K562 (cell line): Measurements from ENCODE around the gene CHPF.

Experiments
- CTCF ChIP-seq, 3 experiments: IDR thresholded peaks in 2 of 3; conservative IDR thresholded peaks in 1 of 3; 2 replicates each; pipeline ENCODE4 v1.5.1; 2011 to 2012; ENCODE audit warnings: low read length in 3 of 3, mild to moderate bottlenecking in 3 of 3, control low read depth in 2 of 3, improper control_type of control experiment in 1 of 3, inconsistent platforms in 1 of 3, low read depth in 1 of 3, mixed read lengths in 1 of 3, moderate library complexity in 1 of 3; ENCODE audit not compliant: insufficient read depth in 2 of 3
- CUX1 ChIP-seq: fragments of 200-800 bp; sonication (Bioruptor generic); IDR thresholded peaks from 2 replicates; pipeline ENCODE4 v1.6.1; 2016; ENCODE audit warnings: missing genetic modification characterization, missing compliant biosample characterization
- FOXA3 ChIP-seq, 2 experiments: fragments of 450-650 bp in 1 of 2; sonication (generic) in 1 of 2; formaldehyde crosslinking; IDR thresholded peaks in 1 of 2; conservative IDR thresholded peaks in 1 of 2; 2 replicates each; pipeline versions ENCODE4 v1.4.0 to v1.8.0; 2020 to 2022; ENCODE audit warnings: mild to moderate bottlenecking in 2 of 2, missing genetic modification reagents in 1 of 2
- HCFC1 ChIP-seq: IDR thresholded peaks from 2 replicates; pipeline ENCODE4 v1.6.1; 2012; ENCODE audit warnings: low read depth, low read length, improper control_type of control experiment
- HDAC6 ChIP-seq: IDR thresholded peaks from 2 replicates; pipeline ENCODE4 v1.6.1; 2012; ENCODE audit warnings: low read depth, mild to moderate bottlenecking, control low read depth, inconsistent platforms, low read length, moderate library complexity
- HDGF ChIP-seq: fragments of 450-650 bp; IDR thresholded peaks from 2 replicates; pipeline ENCODE4 v1.6.1; 2016
- KLF13 ChIP-seq: fragments of 450-650 bp; IDR thresholded peaks from 2 replicates; pipeline ENCODE4 v1.6.1; 2016; ENCODE audit warnings: missing genetic modification characterization, low read depth, mild to moderate bottlenecking, missing compliant biosample characterization, moderate library complexity, borderline replicate concordance
- MEF2D ChIP-seq: conservative IDR thresholded peaks from 2 replicates; pipeline ENCODE4 v1.6.1; 2016; ENCODE audit warnings: low read depth, missing genetic modification characterization, missing compliant biosample characterization
- NFYB ChIP-seq: IDR thresholded peaks from 2 replicates; pipeline ENCODE4 v1.6.1; 2011; ENCODE audit warnings: mild to moderate bottlenecking, moderate library complexity; ENCODE audit not compliant: insufficient read length; ENCODE audit errors: extremely low read depth
- SREBF1 ChIP-seq: fragments of 150-350 bp; IDR thresholded peaks from 2 replicates; pipeline ENCODE4 v1.6.1; 2014; ENCODE audit warnings: antibody characterized with exemption, low read depth, low read length, borderline replicate concordance
- SRF ChIP-seq, 2 experiments: fragments of 250-450, 450-650 bp in 1 of 2; sonication (Bioruptor Pico) in 1 of 2; sonication (generic) in 1 of 2; formaldehyde crosslinking; IDR thresholded peaks; 2 replicates each; pipeline versions ENCODE4 v1.5.0 to v1.5.1; 2020 to 2022; ENCODE audit warnings: mild to moderate bottlenecking in 1 of 2, missing genetic modification reagents in 1 of 2

GRCh38 chr2:219539926-219540678, 3.5 kb downstream of the CHPF start:
- TF ChIP-seq HCFC1 (no peak), CTCF (IDR thresholded peaks at IDR 0.05 in 2 of 3, conservative IDR thresholded peaks at IDR 0.05 in 1 of 3; ENCODE audit: insufficient read depth in 2 of 3, low read depth in 1 of 3, low read length in 3 of 3) (no peak), MEF2D (tag) (no peak), NFYB (no peak), SREBF1 (no peak), FOXA3 (CRISPR knock-in tag; conservative IDR thresholded peaks at IDR 0.05 in 1 of 2, IDR thresholded peaks at IDR 0.05 in 1 of 2) (no peak), KLF13 (tag) (no peak), HDGF (no peak), SRF (CRISPR knock-in tag; IDR thresholded peaks at IDR 0.05) (no peak), CUX1 (CRISPR knock-in tag) (no peak), HDAC6 (no peak)
